A549 (cell line): ENCODE results near the gene CFAP46. TPM values are rescaled to one million over a fixed set of nuclear protein-coding genes. Genes with fewer than 3 reads are reported as not detected.

Experiments used
- ATAC-seq, 2 experiments: fragments of 200-7000 bp in 1 of 2; fragments of >200 bp in 1 of 2; cut with Nextera tagmentation in 1 of 2; cut with Tn5 transposase in 1 of 2; 3 replicates each; pipeline versions ENCODE4 v1.8.0 to v1.9.1; 2018 to 2020; ENCODE audit warnings: mild to moderate bottlenecking in 1 of 2, moderate library complexity in 1 of 2
- CTCF ChIA-PET: fragments of 300-600 bp; sonication (Branson Sonifier 250); formaldehyde crosslinking; extraction: SDS; loops from one replicate; lab custom pipeline; 2021; ENCODE audit warnings: antibody characterized with exemption, inconsistent platforms; lab: Yijun Ruan, JAX
- POLR2A ChIA-PET: fragments of 350-600 bp; formaldehyde crosslinking; extraction: SDS; loops from one replicate; lab custom pipeline; 2021; ENCODE audit warnings: antibody characterized with exemption, inconsistent platforms; lab: Yijun Ruan, JAX
- DNase-seq, 2 experiments: peaks; one replicate each; pipeline versions ENCODE4 v3.0.0 to v3.0.0-alpha.2; 2011 to 2016; ENCODE audit warnings: low read depth in 1 of 2, low spot score in 1 of 2
- FAIRE-seq: peaks from 2 replicates; lab custom pipeline; 2011; peaks lifted over from hg19 to GRCh38; lab: Jason Lieb, UNC
- H3K27ac ChIP-seq, 2 experiments: fragments of >200 bp; sonication (Bioruptor Twin); formaldehyde crosslinking; 3 replicates each; pipeline ENCODE4 v1.5.1; 2016 to 2017
- H3K4me1 ChIP-seq: fragments of >200 bp; sonication (Bioruptor Twin); formaldehyde crosslinking; 3 replicates; pipeline ENCODE4 v1.6.1; 2016
- H3K4me2 ChIP-seq: fragments of >200 bp; sonication (Bioruptor Twin); formaldehyde crosslinking; 3 replicates; pipeline ENCODE4 v1.6.1; 2016
- H3K4me3 ChIP-seq: fragments of >200 bp; sonication (Bioruptor Twin); formaldehyde crosslinking; 3 replicates; pipeline ENCODE4 v1.5.1; 2016
- H3K9me3 ChIP-seq: fragments of >200 bp; sonication (Bioruptor Twin); formaldehyde crosslinking; 3 replicates; pipeline ENCODE4 v1.6.1; 2016
- BHLHE40 ChIP-seq: IDR thresholded peaks from 2 replicates; pipeline ENCODE4 v1.6.1; 2012; ENCODE audit warnings: low read depth, low read length, inconsistent platforms
- CBX2 ChIP-seq: fragments of 200-600 bp; sonication (generic); IDR thresholded peaks from 2 replicates; pipeline ENCODE4 v1.6.1; 2016; ENCODE audit warnings: low read depth, mild to moderate bottlenecking, borderline replicate concordance
- CBX8 ChIP-seq: fragments of 200-600 bp; sonication (generic); IDR thresholded peaks from 2 replicates; pipeline ENCODE4 v1.6.1; 2016
- CEBPB ChIP-seq, 2 experiments: fragments of >200 bp in 1 of 2; sonication (Bioruptor Twin) in 1 of 2; formaldehyde crosslinking in 1 of 2; IDR thresholded peaks; 2 replicates each; pipeline ENCODE4 v1.6.1; 2012 to 2016
- CHD2 ChIP-seq: fragments of 150-350 bp; IDR thresholded peaks from 2 replicates; pipeline ENCODE4 v1.6.1; 2014; ENCODE audit warnings: low read length; ENCODE audit not compliant: partially characterized antibody
- EHF ChIP-seq: fragments of 250-450 bp; sonication (Bioruptor Pico); IDR thresholded peaks from 2 replicates; pipeline ENCODE4 v1.5.0; 2020; ENCODE audit warnings: mild to moderate bottlenecking
- EHMT2 ChIP-seq: fragments of 200-600 bp; sonication (generic); IDR thresholded peaks from 2 replicates; pipeline ENCODE4 v1.6.1; 2016; ENCODE audit warnings: antibody characterized with exemption, low read depth, mild to moderate bottlenecking, moderate library complexity
- FOSB ChIP-seq: fragments of 250-450 bp; sonication (Bioruptor Pico); IDR thresholded peaks from 2 replicates; pipeline ENCODE4 v1.5.0; 2020; ENCODE audit warnings: mild to moderate bottlenecking, moderate library complexity
- GATA3 ChIP-seq: IDR thresholded peaks from 2 replicates; pipeline ENCODE4 v1.6.1; 2012; ENCODE audit warnings: borderline replicate concordance
- HDAC2 ChIP-seq: fragments of 200-600 bp; sonication (generic); IDR thresholded peaks from 2 replicates; pipeline ENCODE4 v1.6.1; 2016
- HEYL ChIP-seq: fragments of 250-450 bp; sonication (Bioruptor Pico); IDR thresholded peaks from 2 replicates; pipeline ENCODE4 v1.8.0; 2021; ENCODE audit warnings: mild to moderate bottlenecking, moderate library complexity
- HOXA7 ChIP-seq: fragments of 250-450 bp; sonication (Bioruptor Pico); IDR thresholded peaks from 2 replicates; pipeline ENCODE4 v1.5.0; 2020; ENCODE audit warnings: mild to moderate bottlenecking, moderate library complexity
- HOXB5 ChIP-seq: fragments of 250-450 bp; sonication (Bioruptor Pico); IDR thresholded peaks from 2 replicates; pipeline ENCODE4 v1.5.0; 2020; ENCODE audit warnings: mild to moderate bottlenecking, moderate library complexity
- KDM1A ChIP-seq: fragments of 200-600 bp; sonication (generic); IDR thresholded peaks from 2 replicates; pipeline ENCODE4 v1.6.1; 2016; ENCODE audit warnings: low read depth, mild to moderate bottlenecking
- KDM5A ChIP-seq: fragments of 200-600 bp; sonication (generic); IDR thresholded peaks from 2 replicates; pipeline ENCODE4 v1.6.1; 2016; ENCODE audit warnings: antibody characterized with exemption, mild to moderate bottlenecking
- MAZ ChIP-seq: fragments of 150-350 bp; IDR thresholded peaks from 2 replicates; pipeline ENCODE4 v1.6.1; 2014; ENCODE audit warnings: antibody characterized with exemption, low read depth, low read length, borderline replicate concordance
- NFE2L2 ChIP-seq: fragments of 150-350 bp; conservative IDR thresholded peaks from 2 replicates; pipeline ENCODE4 v1.6.1; 2014; ENCODE audit warnings: low read length
- NPAS2 ChIP-seq: fragments of 250-450 bp; sonication (Bioruptor Pico); IDR thresholded peaks from 2 replicates; pipeline ENCODE4 v1.8.0; 2022; ENCODE audit warnings: mild to moderate bottlenecking, moderate library complexity, borderline replicate concordance
- PBX3 ChIP-seq: IDR thresholded peaks from 2 replicates; pipeline ENCODE4 v1.6.1; 2012
- POLR2AphosphoS2 ChIP-seq: conservative IDR thresholded peaks from 2 replicates; pipeline ENCODE4 v1.6.1; 2012; ENCODE audit warnings: low read length, improper control_type of control experiment, inconsistent platforms
- RAD21 ChIP-seq, 2 experiments: fragments of >200 bp in 1 of 2; sonication (Bioruptor Twin) in 1 of 2; formaldehyde crosslinking in 1 of 2; IDR thresholded peaks in 1 of 2; conservative IDR thresholded peaks in 1 of 2; 2 replicates in 1 of 2; 3 replicates in 1 of 2; pipeline ENCODE4 v1.6.1; 2012 to 2018; ENCODE audit warnings: inconsistent platforms in 1 of 2
- RNF2 ChIP-seq: fragments of 200-600 bp; sonication (generic); IDR thresholded peaks from 2 replicates; pipeline ENCODE4 v1.6.1; 2016; ENCODE audit warnings: low read depth, mild to moderate bottlenecking, antibody characterized with exemption, moderate library complexity, borderline replicate concordance
- TFCP2L1 ChIP-seq: fragments of 250-450 bp; sonication (Bioruptor Pico); IDR thresholded peaks from 2 replicates; pipeline ENCODE4 v1.5.0; 2021; ENCODE audit warnings: mild to moderate bottlenecking
- TP53 ChIP-seq: fragments of 250-450 bp; sonication (Bioruptor Pico); IDR thresholded peaks from 2 replicates; pipeline ENCODE4 v1.5.0; 2021; ENCODE audit warnings: mild to moderate bottlenecking, moderate library complexity
- USF2 ChIP-seq: fragments of 450-650 bp; IDR thresholded peaks from 2 replicates; pipeline ENCODE4 v1.6.1; 2014; ENCODE audit warnings: antibody characterized with exemption
- ZC3H11A ChIP-seq: fragments of 450-650 bp; IDR thresholded peaks from 2 replicates; pipeline ENCODE4 v1.6.1; 2014; ENCODE audit warnings: antibody characterized with exemption, mild to moderate bottlenecking
- ZFP36 ChIP-seq: fragments of 450-650 bp; IDR thresholded peaks from 2 replicates; pipeline ENCODE4 v1.6.1; 2014; ENCODE audit warnings: borderline replicate concordance; ENCODE audit not compliant: partially characterized antibody
- WGBS: methylation state at CpG from one replicate; pipeline ENCODE4 v1.1.6; 2017; ENCODE audit errors: missing lambda C conversion rate; 5-methylcytosine and 5-hydroxymethylcytosine counted together
- polyA plus RNA-seq, 4 experiments: library from polyadenylated mRNA; depleted of rRNA in 3 of 4; stranded (reverse); fragments of >200 nt; fragmentation: RNase III in 1 of 4; extraction: RNeasy Plus Mini Kit Qiagen cat#74134 plus additional on column Dnase treatment in 1 of 4; gene quantifications; 2 replicates in 3 of 4; 3 replicates in 1 of 4; pipeline ENCODE4 v1.2.3, GENCODE V29; 2011 to 2017
- TF ChIP-seq, protein P1 (sequence below): fragments of >200 bp; sonication (Bioruptor Twin); formaldehyde crosslinking; IDR thresholded peaks from 3 replicates; pipeline ENCODE4 v1.5.1; 2016
- TF ChIP-seq, protein P2 (sequence below): fragments of 150-350 bp; IDR thresholded peaks from 2 replicates; pipeline ENCODE4 v1.6.1; 2014; ENCODE audit warnings: low read depth, mild to moderate bottlenecking, low read length
- TF ChIP-seq, protein P3 (sequence below): fragments of 250-450 bp; sonication (Bioruptor Pico); IDR thresholded peaks from 2 replicates; pipeline ENCODE4 v1.5.0; 2020; ENCODE audit warnings: low read depth, mild to moderate bottlenecking, moderate library complexity
- TF ChIP-seq, protein P4 (sequence below): IDR thresholded peaks from 2 replicates; pipeline ENCODE4 v1.6.1; 2012; ENCODE audit warnings: low read depth, borderline replicate concordance

Gene CFAP46
- polyA plus RNA-seq, 2 of the 4 experiments (the other 2 are of a cell fraction) = 0.88 to 1.8 TPM

DNA sequence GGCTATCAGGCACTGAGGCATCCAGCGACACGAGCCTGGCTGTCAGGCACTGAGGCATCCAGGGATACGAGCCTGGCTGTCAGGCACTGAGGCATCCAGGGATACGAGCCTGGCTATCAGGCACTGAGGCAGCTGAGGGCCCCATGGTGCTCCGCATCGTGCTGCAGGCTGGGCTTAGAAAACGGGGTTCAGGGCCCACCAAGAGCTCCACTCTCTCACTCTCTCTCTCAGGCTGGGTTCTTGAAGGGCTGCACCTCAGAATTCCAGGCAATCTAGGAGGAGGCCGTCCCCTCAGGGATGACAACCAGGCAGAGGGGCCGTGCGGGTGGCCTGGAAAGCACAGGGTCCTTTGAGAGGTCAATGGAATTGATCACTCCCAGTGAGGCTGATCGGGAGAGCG is 69.0 kb downstream of the CFAP46 start:
- no peak overlapping the region for H3K27ac ChIP-seq
- H3K4me2 ChIP-seq = no peak overlapping the region
- no peak overlapping the region for H3K4me3 ChIP-seq
- H3K9me3 ChIP-seq = peaks cover 8% of the 10 kb centered on the region; the same call in 1 of the 3 replicates
- POLR2A ChIA-PET = no interaction called here
- TF ChIP-seq ZFP36 = no peak
- TF ChIP-seq TP53 = no peak
- no peak for TF ChIP-seq POLR2AphosphoS2
- no peak for TF ChIP-seq HOXB5
- no peak for TF ChIP-seq NFE2L2
- TF ChIP-seq FOSB (CRISPR knock-in tag) = no peak
- TF ChIP-seq, protein P1, sequence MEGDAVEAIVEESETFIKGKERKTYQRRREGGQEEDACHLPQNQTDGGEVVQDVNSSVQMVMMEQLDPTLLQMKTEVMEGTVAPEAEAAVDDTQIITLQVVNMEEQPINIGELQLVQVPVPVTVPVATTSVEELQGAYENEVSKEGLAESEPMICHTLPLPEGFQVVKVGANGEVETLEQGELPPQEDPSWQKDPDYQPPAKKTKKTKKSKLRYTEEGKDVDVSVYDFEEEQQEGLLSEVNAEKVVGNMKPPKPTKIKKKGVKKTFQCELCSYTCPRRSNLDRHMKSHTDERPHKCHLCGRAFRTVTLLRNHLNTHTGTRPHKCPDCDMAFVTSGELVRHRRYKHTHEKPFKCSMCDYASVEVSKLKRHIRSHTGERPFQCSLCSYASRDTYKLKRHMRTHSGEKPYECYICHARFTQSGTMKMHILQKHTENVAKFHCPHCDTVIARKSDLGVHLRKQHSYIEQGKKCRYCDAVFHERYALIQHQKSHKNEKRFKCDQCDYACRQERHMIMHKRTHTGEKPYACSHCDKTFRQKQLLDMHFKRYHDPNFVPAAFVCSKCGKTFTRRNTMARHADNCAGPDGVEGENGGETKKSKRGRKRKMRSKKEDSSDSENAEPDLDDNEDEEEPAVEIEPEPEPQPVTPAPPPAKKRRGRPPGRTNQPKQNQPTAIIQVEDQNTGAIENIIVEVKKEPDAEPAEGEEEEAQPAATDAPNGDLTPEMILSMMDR = no peak
- no peak for TF ChIP-seq HEYL
- TF ChIP-seq BHLHE40 = no peak
- TF ChIP-seq HDAC2 = no peak
- no peak for TF ChIP-seq RNF2
- no peak for TF ChIP-seq EHMT2
- TF ChIP-seq TFCP2L1 (CRISPR knock-in tag) = no peak
- no peak for TF ChIP-seq NPAS2
- no peak for TF ChIP-seq CBX8
- no peak for TF ChIP-seq USF2
- TF ChIP-seq KDM1A = no peak
- CTCF ChIA-PET = no interaction called here
- FAIRE-seq (no peak), ATAC-seq (no peak), DNase-seq (no peak)
- no peaks in the 10 kb centered on the region for H3K4me1 ChIP-seq
- WGBS = 27% methylated on average over 11 of the region's 12 CpGs

DNA sequence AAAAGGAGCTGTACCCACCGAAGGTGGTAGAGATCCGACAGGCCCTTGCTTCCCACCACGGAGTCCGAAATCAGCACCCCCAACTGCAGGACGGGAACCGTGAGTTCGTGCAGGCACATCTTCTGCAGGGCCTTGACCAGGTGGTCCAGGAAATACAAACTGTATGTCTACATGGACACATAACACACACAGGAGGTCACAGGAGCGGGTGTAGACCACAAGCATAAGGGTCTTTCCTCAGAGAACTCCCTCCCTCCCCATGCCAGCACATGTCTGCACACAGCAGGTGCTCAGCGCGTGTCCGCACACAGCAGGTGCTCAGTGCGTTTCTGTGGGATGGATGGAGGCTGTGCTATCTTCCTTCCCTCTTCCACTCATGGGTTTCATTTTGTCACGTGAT is 69.7 kb downstream of the CFAP46 start:
- Histone ChIP-seq H3K4me3 (no peak overlapping the region), H3K4me2 (no peak overlapping the region), H3K9me3 (peaks cover 8% of the 10 kb centered on the region; the same call in 1 of the 3 replicates), H3K27ac (no peak overlapping the region), H3K4me1 (no peaks in the 10 kb centered on the region)
- TF ChIP-seq RAD21 (conservative IDR thresholded peaks at IDR 0.05 in 1 of 2, IDR thresholded peaks at IDR 0.05 in 1 of 2) (no peak), GATA3 (no peak), CEBPB (IDR thresholded peaks at IDR 0.05) (no peak), KDM5A (no peak), EHF (CRISPR knock-in tag) (no peak), MAZ (no peak), CHD2 (no peak), ZC3H11A (no peak)
- ATAC-seq (no peak), DNase-seq (no peak), FAIRE-seq (no peak)
- POLR2A ChIA-PET = no interaction called here
- 49% methylated on average over 13 of the region's 13 CpGs for WGBS
- CTCF ChIA-PET = no interaction called here

DNA sequence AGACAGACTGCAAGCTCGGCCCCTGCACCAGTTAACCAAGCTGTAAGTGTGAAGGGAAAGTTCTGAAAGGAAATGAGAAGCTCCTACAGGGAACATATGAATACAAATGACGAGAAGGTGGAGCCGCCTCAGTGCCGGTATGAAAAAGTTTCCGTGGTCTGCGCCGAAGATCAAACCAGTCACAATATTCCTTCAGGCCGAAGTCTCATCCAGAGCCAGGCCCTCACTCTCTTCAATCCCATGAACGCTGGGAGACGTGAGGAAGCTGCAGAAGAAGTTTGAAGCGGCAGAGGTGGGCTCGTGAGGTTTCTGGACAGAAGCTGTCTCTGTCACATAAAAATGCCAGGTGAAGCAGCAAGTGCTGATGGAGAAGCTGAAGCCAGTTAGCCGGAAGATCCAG is 71.9 kb downstream of the CFAP46 start:
- Histone ChIP-seq H3K4me2 (no peak overlapping the region), H3K4me1 (no peaks in the 10 kb centered on the region), H3K27ac (no peak overlapping the region), H3K4me3 (no peak overlapping the region), H3K9me3 (peaks cover 8% of the 10 kb centered on the region; the same call in 1 of the 3 replicates)
- FAIRE-seq (no peak), DNase-seq (no peak), ATAC-seq (no peak)
- CTCF ChIA-PET = no interaction called here
- WGBS = 48% methylated on average over 13 of the region's 13 CpGs
- POLR2A ChIA-PET = no interaction called here
- TF ChIP-seq CBX8 (no peak), KDM5A (no peak), CBX2 (no peak), NPAS2 (no peak), PBX3 (no peak), HDAC2 (no peak), HOXA7 (CRISPR knock-in tag) (no peak), BHLHE40 (no peak), TP53 (no peak), HOXB5 (no peak), POLR2AphosphoS2 (no peak), EHF (CRISPR knock-in tag) (no peak)
- TF ChIP-seq, protein P2, sequence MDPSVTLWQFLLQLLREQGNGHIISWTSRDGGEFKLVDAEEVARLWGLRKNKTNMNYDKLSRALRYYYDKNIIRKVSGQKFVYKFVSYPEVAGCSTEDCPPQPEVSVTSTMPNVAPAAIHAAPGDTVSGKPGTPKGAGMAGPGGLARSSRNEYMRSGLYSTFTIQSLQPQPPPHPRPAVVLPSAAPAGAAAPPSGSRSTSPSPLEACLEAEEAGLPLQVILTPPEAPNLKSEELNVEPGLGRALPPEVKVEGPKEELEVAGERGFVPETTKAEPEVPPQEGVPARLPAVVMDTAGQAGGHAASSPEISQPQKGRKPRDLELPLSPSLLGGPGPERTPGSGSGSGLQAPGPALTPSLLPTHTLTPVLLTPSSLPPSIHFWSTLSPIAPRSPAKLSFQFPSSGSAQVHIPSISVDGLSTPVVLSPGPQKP = no peak
- TF ChIP-seq, protein P3, sequence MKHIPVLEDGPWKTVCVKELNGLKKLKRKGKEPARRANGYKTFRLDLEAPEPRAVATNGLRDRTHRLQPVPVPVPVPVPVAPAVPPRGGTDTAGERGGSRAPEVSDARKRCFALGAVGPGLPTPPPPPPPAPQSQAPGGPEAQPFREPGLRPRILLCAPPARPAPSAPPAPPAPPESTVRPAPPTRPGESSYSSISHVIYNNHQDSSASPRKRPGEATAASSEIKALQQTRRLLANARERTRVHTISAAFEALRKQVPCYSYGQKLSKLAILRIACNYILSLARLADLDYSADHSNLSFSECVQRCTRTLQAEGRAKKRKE (CRISPR knock-in tag) = no peak
- TF ChIP-seq, protein P4, sequence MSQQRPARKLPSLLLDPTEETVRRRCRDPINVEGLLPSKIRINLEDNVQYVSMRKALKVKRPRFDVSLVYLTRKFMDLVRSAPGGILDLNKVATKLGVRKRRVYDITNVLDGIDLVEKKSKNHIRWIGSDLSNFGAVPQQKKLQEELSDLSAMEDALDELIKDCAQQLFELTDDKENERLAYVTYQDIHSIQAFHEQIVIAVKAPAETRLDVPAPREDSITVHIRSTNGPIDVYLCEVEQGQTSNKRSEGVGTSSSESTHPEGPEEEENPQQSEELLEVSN = no peak
